Activated CD8-positive, alpha-beta memory T cell treated with anti-CD3 and anti-CD28 coated beads, Interleukin-2, amount 50 U/mL, for 1 hour (primary cell): ENCODE data around the gene AK8.
A peak's percentile ranks its signal among the peaks of the same experiment; 100 is the strongest.

Experiments used
- DNase-seq: peaks from one replicate; pipeline ENCODE4 v3.0.0-alpha.2; 2020; ENCODE audit errors: extremely low read depth

Gene AK8

DNA sequence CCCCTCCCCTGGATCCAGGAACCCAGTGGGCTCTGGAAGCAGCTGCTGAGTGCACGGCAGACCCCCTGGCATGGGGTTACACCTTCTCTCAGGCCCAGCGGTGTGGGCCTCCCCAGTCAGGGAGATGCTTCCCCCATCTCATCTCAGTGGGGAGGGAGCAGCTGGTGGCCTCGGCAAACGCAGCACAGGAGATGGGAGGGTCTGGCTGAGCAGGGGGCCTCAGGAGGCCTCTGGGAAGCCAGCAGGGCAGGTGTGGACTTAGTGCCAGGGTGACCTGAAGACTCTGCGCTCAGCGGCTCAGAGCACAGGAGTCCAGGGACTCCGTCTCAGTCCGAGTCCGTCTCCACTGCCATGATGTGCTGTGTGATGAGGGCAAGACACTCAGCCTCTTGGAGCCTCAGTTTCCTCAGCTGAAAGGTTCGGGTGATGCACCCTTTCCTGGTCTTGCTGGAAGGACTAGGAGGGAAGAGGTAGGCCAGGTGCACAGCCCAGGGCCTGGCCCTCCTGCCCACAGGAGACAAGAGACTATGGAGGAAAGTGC, 107.2 kb downstream of the AK8 start:
- no peak for DNase-seq

DNA sequence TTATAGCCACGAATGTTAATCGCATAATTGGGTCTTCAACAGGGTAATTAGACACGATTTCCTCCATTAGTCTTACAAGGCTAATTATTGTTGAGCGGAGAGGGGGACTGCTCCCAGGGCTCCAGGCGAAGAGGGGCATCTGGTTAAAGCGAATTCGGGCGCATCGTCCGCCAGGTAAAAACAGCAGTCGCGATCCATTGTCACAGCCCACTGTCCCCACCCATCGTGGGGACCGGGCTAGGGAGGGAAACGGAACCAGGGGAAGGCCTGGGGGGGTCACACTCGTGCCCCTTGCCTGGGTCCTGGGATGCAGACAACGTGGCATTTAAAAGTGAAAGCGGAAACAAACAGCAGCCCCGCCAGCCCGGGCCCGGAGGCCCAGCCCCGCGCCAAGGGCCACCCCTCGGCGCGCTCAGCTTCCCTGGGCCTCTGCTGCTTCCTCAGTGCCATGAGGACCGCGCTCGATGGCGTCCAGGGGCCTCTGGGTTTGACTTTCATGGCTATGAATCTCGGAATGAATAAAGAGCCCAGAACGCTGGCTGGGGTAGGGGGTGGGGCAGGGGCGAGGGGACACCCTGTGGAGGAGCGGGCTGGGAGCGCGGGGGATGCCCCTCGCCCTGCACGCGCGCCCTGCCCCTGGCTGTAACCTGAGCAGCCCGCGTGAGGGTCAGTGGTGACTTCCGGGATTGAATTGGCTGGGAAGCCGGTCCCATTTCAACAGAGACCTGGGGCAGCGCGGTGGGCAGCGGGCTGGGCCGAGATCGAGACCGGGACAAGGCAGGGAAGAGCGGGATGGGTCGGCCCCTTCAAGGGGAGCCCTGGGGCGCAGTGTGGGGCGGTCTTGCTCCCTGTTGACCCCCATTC, 107.9 kb downstream of the AK8 start:
- DNase-seq: no peak

DNA sequence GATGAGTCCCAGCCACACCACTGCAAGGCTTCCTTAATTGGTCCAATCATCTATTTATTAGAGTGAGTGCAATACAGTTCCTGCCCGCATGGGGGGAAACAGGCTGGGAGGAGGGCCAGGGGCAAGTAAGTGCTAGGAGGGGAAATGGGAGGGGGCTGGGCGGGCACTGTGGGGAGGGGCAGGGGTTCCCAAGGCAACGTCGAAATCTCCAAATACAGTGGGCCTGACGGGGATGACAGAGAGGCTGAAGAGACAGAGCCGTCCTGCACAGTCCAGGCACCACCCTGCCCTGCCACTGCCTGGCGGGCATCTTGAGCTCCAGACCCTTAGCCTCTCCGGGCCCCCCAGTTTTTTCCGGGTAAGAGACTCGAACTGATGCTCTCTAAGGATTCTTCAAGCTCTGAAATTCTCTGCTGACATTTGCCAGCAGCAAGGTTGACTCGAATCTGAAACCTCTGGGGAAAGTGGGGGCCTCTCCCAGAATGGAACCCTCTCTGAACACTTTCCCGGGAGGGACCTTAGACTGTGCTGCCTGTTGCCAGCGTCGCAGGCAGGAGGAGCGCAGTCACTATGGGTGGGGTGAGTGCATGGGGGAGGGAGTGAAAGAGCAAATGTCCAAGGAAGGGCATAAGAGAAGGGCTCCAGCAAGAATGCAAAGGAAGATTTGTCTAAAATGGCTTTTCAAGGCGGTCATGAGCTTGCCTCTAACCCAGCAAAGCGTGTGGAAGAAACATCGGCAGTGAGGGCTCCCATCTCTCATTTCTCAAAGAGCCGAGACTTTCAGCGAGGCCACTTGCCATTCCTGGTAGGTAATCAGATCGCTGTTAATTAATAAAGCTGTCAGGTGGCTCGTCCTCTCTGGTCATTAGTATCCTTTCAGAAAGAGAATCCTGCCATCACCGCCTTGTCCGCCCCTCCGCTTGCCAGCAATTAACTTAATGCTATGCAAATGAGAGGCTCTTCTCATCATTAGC, 108.9 kb downstream of the AK8 start:
- DNase-seq: peak; percentile 23

DNA sequence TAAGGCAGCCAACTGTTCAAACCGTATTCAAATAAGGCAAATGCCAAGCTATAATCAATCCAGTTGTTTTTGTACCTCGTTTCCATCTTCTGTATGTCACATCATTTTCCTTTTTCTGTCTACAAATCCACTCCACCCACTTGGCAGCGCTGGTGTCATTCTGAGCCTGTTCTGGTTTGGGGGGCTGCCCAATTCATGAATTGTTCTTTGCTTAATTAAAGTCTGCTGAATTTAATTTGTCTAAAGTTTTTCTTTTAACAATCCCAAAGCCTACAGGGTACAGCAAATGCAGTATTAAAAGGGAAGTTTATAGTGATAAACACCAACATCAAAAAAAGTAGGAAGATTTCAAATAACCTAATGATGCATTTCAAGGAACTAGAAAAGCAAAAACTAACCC, 114.5 kb downstream of the AK8 start:
- no peak for DNase-seq

DNA sequence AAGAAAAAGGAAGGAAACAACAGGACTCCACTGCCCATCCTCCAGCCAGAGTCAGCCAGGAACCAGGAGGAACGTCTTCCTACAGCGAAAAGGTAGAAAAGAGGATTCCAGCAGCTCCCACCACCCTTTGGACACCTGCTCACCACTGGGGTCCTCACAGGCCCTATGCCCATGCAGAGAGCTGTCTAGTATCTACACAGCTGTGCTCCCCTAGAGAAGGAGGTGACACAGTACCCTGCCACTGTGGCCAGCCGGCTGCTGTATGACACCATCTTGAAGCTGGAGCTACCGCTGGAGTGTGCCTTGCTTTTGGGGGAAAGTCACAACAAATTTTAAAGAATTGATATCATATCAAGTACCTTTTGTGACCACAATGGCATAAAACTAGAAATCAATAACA, 115.2 kb downstream of the AK8 start:
- DNase-seq: no peak

DNA sequence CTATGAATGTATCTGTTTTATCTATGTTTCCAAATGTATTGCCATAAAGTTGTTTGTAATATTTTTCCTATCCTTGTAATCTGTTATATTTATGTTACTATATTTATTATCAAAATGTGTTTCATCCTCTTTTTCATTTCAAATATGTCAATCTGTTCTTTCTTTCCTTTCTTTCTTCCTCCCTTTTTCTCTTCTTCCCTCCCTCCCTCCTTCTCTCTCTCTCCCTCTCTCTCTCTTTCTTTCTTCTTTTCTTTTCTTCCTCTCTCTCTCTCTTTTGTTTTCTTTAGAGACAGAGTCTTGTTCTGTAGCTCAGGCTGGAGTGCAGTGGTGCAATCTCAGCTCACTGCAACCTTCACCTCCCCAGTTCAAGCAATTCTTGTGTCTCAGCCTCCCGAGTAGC, 116.5 kb downstream of the AK8 start:
- no peak for DNase-seq

DNA sequence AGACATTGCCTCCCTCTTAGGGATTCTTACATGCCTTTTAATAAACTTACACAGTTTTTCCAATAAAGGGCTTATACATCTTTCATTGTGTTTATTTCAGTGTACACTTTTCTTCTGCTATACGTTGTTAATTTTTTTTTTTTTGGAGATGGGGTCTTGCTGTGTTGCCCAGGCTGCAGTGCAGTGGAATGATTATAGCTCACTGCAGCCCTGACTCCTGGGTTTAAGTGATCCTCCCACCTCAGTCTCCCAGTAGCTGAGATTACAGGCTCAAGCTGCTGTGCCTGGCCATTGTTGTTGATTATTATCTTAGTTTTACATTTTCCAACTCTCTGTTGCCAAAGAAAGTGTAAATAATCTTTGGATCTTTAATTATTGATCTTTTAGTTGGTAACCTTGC, 118.0 kb downstream of the AK8 start:
- no peak for DNase-seq

DNA sequence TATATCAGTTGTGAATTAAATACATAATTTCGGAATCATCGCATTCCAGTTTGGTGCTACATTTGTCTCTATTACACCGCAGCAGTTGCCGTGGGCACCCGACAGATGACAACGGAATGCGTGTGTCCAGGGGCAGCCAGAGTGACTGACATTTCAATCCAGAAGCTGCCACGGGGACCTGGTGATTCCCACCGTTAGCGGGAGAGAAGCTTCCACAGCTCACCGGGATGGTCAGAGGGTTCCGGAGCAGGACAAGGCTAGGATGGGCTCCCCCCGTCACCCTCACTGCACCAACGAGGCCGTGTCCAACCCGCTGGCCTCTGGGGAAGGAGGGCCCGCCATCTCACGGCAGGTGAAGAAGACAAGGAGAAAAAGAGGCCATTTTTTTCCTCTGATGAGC, 121.1 kb downstream of the AK8 start:
- DNase-seq: no peak

DNA sequence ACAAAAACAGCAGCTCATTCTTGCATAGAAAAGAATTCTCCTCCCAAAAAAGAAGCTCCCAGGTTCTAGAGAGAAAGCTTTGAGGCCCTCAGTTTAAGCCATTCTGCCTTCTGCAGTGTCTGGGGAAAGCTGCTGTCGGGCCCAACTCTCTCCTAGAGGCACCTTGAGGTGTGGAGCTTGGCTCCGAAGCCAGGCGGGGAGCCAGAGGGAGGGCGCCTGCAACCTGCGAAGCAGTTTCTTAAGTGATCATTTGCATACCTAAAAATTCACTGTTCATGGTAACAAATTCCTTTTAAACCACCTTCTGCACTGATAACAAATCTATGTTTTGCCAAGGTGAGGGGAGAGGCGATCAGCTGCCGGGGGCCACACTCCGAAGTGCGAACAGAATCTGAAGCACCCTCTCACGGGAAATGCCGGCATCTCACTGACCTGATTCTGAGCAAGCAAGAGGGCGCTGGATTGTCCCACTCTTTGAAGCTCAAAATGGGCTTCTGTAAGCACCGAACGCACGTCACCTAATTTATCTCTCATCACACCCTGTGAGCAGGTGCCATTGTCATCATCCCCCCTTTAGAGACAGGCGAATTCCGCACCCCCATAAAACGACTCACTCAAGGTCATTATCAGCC, 121.8 kb downstream of the AK8 start:
- no peak for DNase-seq

DNA sequence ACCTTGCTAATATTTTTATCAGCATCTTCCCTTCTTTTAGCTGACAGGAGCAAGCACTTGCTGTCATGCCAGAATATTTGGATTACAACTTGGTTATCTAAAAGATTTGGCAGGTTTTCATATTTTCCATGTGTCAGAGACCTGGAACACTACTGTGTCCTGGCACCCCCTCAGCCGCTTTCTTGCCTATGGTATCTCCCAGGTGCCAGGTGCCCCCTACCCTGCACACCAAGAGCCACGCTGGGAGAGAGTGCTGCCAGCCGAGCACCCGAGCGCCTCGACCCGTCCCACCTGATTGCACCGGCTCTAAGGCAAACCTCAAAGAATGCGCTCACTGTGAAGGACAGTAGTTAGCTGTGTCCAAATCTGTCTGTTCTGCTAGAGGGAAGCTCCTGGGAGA, 123.0 kb downstream of the AK8 start:
- DNase-seq: no peak

DNA sequence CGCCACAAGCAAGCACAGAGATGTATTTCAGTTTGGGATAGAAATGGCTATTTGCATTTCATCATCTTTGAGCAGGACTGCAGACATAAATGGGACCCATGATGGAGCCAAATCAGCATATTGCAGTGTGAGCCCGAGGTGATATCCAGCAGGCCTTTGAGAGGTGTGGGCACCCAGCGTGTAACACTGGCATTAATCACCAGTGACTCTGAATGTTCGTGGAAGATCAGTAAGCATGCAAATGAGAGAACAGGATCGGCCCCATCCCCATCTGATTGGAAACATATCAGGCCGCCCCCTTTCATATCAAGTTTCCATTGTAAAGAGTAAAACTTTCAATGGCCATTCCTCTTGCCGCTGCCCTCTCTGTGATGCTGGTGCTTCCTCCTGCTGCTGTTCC, 123.8 kb downstream of the AK8 start:
- DNase-seq: no peak

DNA sequence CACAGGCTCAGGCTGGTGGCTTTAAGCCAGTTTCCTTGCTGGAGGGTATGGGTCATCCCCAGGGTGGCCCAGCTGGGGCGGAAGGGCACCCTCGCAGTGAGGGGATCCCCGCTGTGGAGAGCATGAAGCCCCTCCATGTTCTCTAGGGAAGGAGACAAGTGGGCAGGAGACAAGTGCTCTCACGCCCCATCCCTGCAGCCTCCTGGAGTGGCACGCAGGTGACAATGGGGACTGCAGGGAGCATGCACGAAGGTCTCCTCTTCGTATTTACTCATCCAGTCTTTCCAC, 124.5 kb downstream of the AK8 start:
- DNase-seq: no peak

DNA sequence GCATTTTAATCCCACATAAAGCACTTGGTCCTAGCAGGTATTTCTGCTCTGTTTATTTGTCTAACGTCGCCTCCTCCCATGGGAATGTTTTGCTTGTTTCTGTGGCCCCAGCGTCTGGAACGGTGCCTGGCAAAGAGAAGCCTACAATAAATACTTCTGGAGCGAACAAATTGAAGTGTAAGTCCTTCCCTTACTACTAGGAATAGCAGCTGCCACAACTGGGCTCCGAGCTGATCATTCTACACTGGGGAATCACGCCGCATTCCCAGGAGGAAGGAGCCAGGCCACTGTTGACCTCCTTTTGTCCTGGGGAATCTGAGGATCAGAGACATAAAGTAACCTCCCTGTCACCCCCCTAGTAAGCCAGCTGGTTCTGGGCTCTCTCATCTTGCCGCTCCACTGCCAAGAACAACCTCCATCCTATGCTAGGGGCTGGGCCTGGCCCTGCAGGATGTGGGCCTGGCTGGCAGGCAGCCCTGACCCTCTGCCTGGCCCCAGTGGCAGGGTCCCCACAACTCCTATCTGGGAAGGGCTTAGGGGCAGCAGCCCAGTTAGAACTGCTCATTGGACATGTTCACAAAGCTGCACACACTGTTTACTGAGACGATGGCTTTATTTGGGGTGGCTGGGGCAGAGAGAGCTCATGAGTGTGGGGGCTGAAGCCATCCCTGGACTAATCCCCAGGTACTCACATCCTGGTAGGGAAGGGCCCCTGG, 125.0 kb downstream of the AK8 start:
- DNase-seq: no peak

DNA sequence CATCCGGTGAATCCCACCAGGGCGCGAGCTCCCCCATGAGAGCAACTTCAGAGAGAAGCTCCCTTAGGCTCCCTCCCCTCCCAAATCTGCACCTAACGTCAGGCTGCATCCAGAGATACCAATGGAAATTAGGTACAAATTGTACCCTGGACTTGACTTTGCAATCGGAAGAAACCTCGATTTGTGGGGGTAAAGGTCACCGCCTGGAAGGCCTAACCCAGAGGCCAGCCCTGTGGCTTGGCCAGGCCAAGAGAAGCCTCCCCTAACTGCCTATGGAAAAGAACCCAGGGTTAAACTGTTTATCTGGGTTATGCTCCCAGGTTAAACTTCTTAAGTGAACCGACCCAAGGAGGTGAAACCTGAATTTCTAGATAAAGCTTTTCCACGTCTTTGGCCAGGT, 127.4 kb downstream of the AK8 start:
- no peak for DNase-seq

DNA sequence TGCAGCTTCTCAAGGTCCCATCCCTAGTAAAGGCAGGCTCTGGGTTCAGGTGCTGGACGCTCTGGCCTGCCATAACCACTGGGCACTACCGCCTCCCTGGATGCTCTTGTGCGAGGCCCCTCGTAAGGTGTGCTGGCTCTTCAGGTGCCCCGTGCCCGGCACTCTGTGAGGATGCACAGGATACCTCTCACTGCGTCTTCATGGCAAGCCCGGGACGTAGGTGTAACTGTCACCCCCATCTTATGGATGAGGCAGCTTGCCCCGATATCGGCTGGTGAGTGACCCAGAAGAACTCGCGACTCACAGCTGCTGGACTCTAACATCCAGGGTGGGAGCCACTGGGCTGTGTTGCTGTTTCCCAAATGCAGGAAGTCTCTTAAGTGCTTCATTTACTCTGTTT, 128.8 kb downstream of the AK8 start:
- DNase-seq: no peak

DNA sequence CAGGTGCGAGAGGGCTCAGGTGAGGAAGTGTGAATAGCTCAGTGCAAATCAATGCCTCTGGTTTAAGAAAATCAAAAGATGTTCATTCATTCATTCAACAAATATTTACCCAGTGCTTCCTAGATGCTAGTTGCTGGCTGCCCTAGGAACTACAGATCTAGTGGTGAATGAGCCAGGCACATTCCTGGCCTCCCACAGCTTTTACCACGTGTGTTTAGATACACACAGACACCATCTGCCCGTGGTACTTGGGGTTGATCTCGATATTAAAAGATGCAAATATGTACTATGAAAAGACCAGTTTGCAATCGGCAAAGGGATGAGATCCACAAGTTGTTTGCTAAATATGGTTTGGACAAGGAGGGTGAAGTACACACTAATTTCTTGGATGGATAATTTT, 129.6 kb downstream of the AK8 start:
- DNase-seq: no peak

DNA sequence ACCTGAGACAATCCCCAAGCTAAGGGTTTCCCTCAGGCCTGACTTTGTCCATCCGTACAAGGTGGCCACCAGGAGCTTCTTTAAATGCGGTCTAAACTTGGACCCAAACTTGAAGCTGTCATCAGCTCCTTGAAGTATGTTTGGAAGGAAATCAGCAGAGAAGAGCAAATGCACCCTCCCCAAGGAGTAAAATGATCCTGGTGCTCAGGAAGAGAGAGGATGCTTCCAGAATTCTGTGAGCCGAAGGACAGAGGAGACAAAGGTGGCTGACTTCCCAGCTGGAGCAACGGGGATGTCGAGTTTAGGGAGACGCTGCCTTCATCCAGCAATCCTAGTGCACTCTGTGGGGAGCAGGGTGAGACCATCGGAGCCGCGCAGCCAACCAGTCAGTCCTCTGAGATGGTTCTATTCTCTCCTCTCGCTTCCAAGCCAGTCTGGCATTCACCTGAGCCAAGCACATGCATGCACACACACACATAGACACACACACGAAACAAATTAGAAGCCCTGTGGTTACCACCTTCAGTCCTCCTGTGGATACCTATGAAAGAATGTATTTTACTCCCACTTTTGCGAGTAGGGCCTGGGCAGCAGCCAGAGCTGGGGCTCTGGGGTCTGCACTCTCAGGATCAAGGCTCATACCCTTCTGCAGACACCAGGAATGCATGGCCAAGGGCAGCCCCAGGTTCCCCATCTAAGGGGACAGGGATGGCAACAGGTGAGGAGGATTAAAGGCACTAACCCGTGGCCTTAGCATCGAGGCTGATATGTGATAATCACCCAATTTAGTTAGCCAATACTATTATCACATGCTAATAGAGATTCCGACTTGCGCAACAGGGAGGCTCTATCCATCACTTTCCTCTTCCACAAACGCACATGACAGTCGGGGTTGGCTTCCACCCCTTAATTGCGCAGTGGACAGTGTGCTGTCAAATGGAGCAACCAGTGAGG, 132.1 kb downstream of the AK8 start:
- DNase-seq: no peak

DNA sequence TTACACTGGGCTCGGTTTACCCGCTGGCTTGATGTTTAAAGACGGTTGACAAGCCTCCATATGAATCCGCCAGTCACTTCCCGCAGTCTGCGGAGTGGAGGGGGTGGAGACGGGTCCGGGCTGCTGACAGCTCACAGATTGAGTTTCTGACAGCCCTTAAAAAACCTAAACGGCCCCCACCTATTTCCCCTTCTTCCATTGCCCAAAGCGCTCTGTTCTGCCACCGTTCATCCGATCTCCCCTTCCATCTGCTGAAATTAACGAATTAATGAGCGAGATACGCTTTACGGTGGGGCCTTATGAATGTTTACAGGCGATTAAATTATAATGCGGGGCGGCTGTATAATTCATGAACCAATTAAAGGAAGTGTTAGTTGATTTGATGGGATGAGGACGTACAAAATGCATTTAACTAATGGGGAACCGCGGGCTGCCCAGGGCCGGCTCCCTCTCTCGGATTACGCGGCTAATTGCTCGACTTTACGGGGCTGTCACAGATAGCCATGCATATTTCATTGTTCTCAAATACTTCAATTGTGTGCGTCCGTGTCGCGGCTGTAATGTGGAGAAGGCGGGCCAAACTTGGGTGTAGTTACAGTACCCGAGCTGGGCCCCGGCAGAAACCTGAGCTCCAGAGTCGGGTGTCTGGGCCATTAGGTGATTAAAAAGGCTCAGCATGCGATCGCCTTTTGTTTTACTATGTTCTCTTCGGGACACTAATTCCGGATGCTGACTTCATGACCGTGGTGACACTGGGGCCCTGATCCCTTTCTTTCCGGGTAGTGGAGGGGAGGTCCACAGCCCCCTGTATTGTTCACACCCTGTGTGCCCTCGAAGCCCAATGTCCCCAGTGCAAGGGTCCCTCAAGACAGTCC, 133.0 kb downstream of the AK8 start:
- DNase-seq: no peak

DNA sequence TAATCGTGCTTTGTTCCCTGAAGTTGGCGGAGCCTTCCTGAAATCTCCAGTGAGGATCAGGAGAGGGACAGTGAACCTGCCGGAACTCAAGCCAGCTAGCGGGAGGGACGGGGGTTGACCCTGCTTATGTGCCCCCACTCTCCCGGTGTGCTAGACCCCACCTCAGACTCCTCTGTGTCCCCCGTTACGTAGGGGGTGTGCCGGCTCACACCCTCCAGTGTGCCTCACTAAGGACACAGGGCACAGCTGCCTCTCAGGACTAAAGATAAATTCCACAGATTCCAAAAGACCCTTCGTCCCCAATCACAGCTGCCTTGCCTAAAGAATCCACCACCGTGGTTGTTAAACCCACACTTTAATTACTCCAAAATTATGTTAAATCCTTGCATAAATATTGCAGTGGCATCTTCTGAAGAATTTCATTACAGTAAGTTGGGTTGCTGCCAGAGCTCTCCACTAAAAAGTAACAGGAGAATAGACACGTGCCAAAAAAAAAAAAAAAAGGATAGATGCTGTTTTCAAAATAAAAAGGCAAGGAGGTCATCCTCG, 134.1 kb downstream of the AK8 start:
- no peak for DNase-seq
